Thyroid gland (tissue), 4 donors: ENCODE results near the gene SCAMP4. TPM values are rescaled to one million over a fixed set of nuclear protein-coding genes. Genes with fewer than 3 reads are reported as not detected.

Experiments used
- DNase-seq, 2 donors: peaks; one replicate each; pipeline ENCODE4 v3.0.0-alpha.2; 2019
- H3K27ac ChIP-seq, 3 donors: fragments of 200-600 bp; sonication (generic); 1 replicate in 2 of 3; 2 replicates in 1 of 3; pipeline ENCODE4 v1.5.1; 2016 to 2019; ENCODE audit warnings: mild to moderate bottlenecking in 1 of 3, moderate library complexity in 1 of 3
- H3K27me3 ChIP-seq: fragments of 200-600 bp; sonication (generic); one replicate; pipeline ENCODE4 v1.5.1; 2019
- H3K36me3 ChIP-seq, 2 donors: fragments of 200-600 bp; sonication (generic); one replicate each; pipeline ENCODE4 v1.5.1; 2016 to 2019
- H3K4me1 ChIP-seq, 2 donors: fragments of 200-600 bp; sonication (generic); one replicate each; pipeline ENCODE4 v1.5.1; 2017 to 2019
- H3K4me3 ChIP-seq, 3 donors: fragments of 200-600 bp; sonication (generic); replicated peaks in 1 of 3; 1 replicate in 2 of 3; 2 replicates in 1 of 3; pipeline ENCODE4 v1.5.1; 2016; ENCODE audit warnings: mild to moderate bottlenecking in 1 of 3
- H3K9me3 ChIP-seq: fragments of 200-600 bp; sonication (generic); one replicate; pipeline ENCODE4 v1.5.1; 2017
- POLR2A ChIP-seq, 2 donors: fragments of 450-650 bp; IDR thresholded peaks; one replicate each; pipeline ENCODE4 v1.6.1; 2017; ENCODE audit warnings: antibody characterized with exemption in 2 of 2, mild to moderate bottlenecking in 2 of 2, moderate library complexity in 1 of 2
- WGBS, 2 donors: methylation state at CpG; one replicate each; pipeline ENCODE4 v1.1.5; 2017; 5-methylcytosine and 5-hydroxymethylcytosine counted together
- intact Hi-C: fragments of 100-400 bp; cut with DNase I; formaldehyde crosslinking; loops from one replicate; pipeline ENCODE4 v1.15.1; 2023
- total RNA-seq, 4 donors: library from RNA; depleted of rRNA; stranded (reverse); fragments of >200 nt; gene quantifications; one replicate each; pipeline ENCODE4 v1.2.3, GENCODE V29; 2016
- TF ChIP-seq, protein P1 (sequence below), 6 experiments: fragments of 200-600 bp in 3 of 6; fragments of 450-650 bp in 3 of 6; sonication (generic) in 3 of 6; IDR thresholded peaks; one replicate each; pipeline ENCODE4 v1.5.1; 2016 to 2019; ENCODE audit warnings: antibody characterized with exemption in 6 of 6, mild to moderate bottlenecking in 2 of 6, inconsistent platforms in 1 of 6, moderate library complexity in 1 of 6

Gene SCAMP4
- total RNA-seq, 4 donors from 2014 or later, result 69.5 to 269 (median 137) TPM

DNA sequence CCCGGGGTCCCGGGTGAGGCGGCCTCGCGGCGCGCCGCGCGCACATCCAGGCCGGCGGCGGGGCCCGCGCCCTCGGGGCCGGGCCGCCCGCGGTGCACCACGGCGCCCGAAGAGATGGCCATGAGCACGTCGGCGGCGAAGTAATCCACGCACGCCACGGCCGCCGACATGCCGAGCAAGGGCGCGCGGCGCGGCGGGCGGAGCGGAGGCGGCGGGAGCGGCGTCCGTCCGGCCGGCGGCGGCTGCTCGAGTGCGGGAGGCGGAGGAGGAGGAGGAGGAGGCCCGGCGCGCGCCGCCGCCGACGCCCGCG is 41.9 kb upstream of the SCAMP4 start, which contains the start of gene KLF16:
Gene KLF16, minus strand, starts transcription at position 252 of the 310 bp plus-strand sequence. Its CDS starts 82 bp downstream, at position 170.
- intact Hi-C loops, result no loop called here
- peak within 1 kb of the TSS; percentile 42 to 83 (median 73) for H3K27ac ChIP-seq
- no peaks in the 10 kb centered on the region for H3K36me3 ChIP-seq
- TF ChIP-seq, protein P1, sequence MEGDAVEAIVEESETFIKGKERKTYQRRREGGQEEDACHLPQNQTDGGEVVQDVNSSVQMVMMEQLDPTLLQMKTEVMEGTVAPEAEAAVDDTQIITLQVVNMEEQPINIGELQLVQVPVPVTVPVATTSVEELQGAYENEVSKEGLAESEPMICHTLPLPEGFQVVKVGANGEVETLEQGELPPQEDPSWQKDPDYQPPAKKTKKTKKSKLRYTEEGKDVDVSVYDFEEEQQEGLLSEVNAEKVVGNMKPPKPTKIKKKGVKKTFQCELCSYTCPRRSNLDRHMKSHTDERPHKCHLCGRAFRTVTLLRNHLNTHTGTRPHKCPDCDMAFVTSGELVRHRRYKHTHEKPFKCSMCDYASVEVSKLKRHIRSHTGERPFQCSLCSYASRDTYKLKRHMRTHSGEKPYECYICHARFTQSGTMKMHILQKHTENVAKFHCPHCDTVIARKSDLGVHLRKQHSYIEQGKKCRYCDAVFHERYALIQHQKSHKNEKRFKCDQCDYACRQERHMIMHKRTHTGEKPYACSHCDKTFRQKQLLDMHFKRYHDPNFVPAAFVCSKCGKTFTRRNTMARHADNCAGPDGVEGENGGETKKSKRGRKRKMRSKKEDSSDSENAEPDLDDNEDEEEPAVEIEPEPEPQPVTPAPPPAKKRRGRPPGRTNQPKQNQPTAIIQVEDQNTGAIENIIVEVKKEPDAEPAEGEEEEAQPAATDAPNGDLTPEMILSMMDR (IDR thresholded peaks at IDR 0.05), result no peak
- peak in 1 of 2 donors; percentile 82 for TF ChIP-seq POLR2A (IDR thresholded peaks at IDR 0.05)
- no peaks in the 10 kb centered on the region for H3K27me3 ChIP-seq
- H3K9me3 ChIP-seq, result no peaks in the 10 kb centered on the region
- peaks cover 26 to 38% of the 10 kb centered on the region in 2 donors for H3K4me1 ChIP-seq
- DNase-seq, result no peak
- H3K4me3 ChIP-seq, result peak within 1 kb of the TSS; percentile 19 to 88 (median 82)
- WGBS, 2 donors, result no CpG with 5 or more reads among the region's 63 CpGs

DNA sequence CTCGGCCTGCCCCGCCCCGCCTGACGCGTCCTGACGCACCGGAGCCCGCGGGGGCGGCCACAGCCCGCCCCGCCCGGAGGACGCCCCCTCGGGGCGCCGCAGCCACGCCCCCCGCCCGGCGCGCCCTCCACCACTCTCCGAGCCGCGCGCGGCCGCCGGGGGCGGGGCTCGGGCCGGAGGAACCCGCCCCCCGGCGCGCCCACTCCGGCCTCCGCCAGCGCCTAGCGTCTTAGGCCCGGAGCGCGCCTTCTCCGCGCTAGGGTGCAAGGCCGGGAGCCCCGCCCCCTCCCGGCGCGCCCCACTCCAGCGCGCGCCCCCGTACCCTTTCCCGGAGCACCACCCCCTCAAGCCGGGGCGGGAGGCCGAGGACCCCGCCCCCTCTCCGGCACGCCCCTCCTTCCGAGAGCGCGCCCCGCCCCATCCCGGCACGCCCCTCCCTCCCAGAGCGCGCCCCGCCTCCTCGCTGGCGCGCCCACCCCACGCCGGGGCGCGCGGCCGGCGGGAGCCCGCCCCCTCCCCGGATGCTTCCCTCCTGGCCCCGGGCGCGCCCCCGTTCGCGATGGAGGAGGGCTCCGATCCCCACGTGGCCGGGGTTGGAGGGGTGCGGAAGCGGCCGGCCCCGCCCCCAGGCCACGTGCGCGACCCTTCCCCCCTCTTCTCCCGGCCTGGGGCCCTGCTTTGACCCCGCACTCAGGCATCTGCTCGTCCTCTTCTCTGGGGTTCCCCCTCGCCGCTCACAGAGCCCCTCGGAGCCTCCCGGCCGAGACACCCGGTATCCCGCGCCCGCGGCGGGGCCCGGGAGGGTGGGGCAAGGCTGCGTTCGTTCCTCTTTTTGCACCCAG is 41.3 kb upstream of the SCAMP4 start:
- DNase-seq, result peak; percentile 87 to 88

DNA sequence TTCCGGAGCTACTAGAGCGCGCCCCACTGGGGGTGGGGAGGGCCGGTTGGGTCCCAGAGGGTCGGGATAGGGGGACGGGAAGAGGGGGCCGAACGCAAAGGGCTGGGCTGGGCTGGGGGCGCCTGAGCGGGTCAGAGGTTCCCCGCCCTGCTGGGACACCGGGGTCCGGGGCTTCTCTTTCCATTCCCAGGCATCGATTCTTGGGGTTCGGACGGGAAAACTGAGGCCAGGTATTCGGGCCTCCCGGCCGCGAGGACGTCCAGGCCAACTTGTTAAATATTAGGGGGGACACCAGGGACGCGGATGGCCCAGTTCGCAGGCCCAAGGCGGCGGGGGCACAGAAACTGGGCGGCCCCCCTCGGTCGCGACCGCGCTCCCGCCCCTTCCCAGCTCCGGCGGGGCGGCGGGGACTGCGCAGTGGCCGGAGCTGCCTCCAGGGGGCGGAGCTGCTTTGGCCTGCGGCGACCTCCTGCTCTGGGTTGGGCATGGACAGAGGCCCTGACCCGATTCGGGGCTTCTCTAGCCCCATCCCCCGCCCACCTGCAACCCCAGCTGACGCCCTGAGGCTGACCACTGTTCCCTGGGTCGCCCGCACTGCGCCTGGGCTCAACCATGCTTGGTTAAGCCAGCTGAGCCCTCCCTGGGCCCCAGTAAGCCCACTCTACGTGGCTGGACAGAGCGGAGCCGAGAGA is 40.6 kb upstream of the SCAMP4 start:
- Histone ChIP-seq H3K9me3 (no peaks in the 10 kb centered on the region), H3K27me3 (no peaks in the 10 kb centered on the region), H3K4me1 (peaks cover 24 to 34% of the 10 kb centered on the region in 2 donors), H3K27ac (peak overlapping the region; percentile 42 to 83 (median 73)), H3K36me3 (no peaks in the 10 kb centered on the region), H3K4me3 (peak overlapping the region in 2 of 3 donors; percentile 82 to 88)
- DNase-seq, result peak; percentile 58 to 71
- intact Hi-C loops, result no loop called here
- TF ChIP-seq, protein P1 (IDR thresholded peaks at IDR 0.05), result peak; percentile 43 to 82 (median 70)
- no peak for TF ChIP-seq POLR2A (IDR thresholded peaks at IDR 0.05)
- 0% methylated on average over 12 to 13 of the region's 52 CpGs for WGBS, 2 donors

More for the DNA sequence above, 41.3 kb upstream of the SCAMP4 start:
- Histone ChIP-seq H3K9me3 (no peaks in the 10 kb centered on the region), H3K4me3 (peak overlapping the region; percentile 1 to 88 (median 82)), H3K36me3 (no peaks in the 10 kb centered on the region), H3K27me3 (no peaks in the 10 kb centered on the region), H3K4me1 (peaks cover 26 to 38% of the 10 kb centered on the region in 2 donors), H3K27ac (peak overlapping the region; percentile 42 to 83 (median 73))
- TF ChIP-seq, protein P1 (IDR thresholded peaks at IDR 0.05), result no peak
- TF ChIP-seq POLR2A (IDR thresholded peaks at IDR 0.05), result no peak
- WGBS, 2 donors, result 0% methylated on average over 2 of the region's 115 CpGs; no CpG with 5 or more reads in 1 of the 2 donors
- intact Hi-C loops, result no loop called here

DNA sequence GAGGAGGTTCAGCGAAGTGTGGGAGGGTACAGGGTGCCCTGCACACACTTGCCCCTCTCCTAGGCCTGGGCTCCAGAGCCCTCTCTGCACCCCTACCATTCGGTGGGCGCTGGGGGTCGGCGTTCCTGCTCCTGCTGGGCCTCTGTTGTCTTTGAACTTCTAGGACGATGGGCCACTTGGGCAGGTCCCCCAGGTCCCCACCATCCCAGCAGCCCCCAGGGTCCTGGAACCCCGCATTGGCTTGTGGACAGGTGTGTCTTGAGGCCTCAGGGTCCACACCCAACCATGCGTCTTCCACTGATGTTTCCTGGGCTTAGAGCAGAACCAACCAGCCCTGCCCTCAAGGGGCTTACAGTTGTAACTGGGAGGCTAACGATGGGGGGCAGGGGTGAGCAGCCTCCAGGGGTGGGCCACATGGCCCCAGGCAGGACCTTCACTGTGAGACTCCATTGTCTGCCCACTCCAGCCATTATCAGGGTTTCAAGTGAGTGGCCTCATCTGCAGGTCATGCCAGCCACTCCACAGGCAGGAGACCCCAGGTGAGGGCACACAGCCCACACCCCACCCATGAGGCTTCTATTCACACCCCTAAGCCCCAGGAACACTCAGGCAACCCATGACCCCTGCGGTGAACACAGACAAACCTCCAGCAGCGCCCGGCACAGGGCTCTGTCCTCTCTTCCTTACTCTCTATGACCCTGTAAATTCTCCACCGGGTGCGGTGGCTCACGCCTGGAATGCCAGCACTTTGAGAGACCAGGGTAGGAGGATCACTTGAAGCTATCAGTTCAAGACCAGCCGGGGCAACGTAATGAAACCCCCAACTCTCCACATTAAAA is 39.8 kb upstream of the SCAMP4 start:
- 80% methylated on average over 8 of the region's 17 CpGs for WGBS, 2 donors
- Histone ChIP-seq H3K27ac (peak overlapping the region; percentile 42 to 83 (median 73)), H3K36me3 (no peaks in the 10 kb centered on the region), H3K9me3 (no peaks in the 10 kb centered on the region), H3K4me3 (no peak overlapping the region), H3K27me3 (no peaks in the 10 kb centered on the region), H3K4me1 (peaks cover 17 to 27% of the 10 kb centered on the region in 2 donors)
- TF ChIP-seq, protein P1 (IDR thresholded peaks at IDR 0.05), result no peak
- no peak for TF ChIP-seq POLR2A (IDR thresholded peaks at IDR 0.05)
- DNase-seq, result no peak
- intact Hi-C loops, result no loop called here
